Activated CD4-positive, alpha-beta T cell treated with anti-CD3 and anti-CD28 coated beads for 4 hours (primary cell): ENCODE data around the gene PLCL2.
"Not testable (repeated sequence)": the region's sequence is repeated elsewhere in the genome, so short reads cannot be mapped to it uniquely, and the experiment has no call there.

Experiments
- DNase-seq, 2 donors: peaks; one replicate each; pipeline ENCODE4 v3.0.0-alpha.2; 2020

Gene PLCL2

DNA sequence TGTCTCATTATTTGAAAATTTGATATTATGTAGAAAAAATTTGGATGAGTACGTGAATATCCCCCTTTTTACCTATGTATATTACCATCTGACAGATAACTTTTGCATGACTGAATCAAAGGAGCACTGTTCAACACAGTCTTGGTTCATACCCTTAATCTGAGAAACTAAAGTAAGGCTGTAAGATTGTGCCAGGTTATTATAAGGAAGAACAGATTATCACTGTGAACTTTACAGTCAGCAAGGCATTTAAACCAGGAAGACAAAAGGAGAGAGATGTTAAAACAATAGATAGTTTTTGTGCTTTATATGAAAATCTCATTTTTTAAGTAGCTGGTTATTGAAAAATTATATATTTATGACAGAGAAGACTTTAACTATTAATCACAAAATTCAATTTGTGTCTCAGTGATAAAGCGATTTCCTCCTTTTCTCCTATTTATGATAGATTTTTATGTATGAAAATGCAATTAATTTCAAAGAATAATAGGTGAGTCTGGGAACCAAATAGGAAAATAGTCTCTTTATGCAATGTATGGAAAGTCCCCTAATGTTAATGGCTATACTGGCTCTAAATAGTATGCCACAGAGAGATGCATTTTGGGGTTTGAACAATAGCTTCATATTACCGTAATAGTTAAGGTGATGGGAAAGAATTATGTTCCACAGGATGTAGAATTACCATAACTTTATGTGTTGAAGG, 33.4 kb downstream of the PLCL2 start:
- no peak for DNase-seq

DNA sequence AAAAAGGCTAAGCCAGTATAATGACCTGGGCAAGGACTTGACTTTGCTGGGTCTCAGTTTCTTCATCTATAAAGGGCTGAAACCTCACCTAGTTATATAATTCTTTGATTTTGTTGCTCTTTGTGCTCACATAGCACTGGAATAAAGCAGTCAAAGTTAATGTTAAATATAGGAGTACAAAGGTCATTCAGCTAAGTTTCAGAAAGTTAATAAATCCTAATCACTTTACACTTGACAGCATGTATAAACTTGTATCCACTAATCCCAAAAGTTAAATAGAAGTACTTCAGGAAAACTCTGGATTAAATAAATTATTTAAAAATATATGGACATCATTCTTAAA, 33.9 kb downstream of the PLCL2 start:
- no peak for DNase-seq

DNA sequence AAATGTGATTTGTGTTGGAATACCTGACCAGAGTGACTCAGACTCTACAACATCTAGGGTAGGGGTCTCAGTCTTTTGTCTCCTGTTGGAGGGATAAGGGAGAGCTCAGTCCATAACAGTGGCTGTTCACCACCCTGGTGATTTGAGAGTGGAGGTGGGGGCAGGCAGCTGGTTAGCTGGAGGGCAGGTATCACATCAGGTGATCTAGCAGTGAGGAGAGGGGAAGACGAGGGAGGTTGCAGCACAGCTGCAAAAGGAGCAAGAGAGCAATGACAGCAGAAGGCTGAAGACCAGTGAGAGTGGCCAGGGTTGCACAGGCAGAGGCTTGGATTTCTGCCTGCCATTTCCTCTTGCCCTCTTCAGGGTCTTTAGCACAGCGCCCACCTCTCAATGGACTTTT, 38.4 kb downstream of the PLCL2 start:
- DNase-seq = no peak

DNA sequence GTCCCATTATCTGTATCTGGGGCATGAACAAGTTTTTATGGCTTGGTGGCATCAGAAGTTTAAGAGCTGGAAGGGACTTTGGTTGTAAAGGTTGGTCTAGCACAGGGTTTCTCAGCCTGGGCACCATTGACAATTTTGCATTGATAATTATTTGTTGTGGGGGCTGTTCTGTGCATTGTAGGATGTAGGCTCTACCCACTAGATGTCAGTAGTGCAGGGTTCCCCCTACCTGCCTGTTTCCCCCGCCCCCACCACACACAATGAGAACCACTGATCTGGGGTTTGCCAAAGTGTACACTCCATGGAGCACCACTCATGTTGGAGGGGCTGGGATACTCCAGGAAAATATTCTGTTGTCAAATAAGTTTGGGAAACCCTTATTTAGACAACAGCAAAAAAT, 42.7 kb downstream of the PLCL2 start:
- no peak for DNase-seq

DNA sequence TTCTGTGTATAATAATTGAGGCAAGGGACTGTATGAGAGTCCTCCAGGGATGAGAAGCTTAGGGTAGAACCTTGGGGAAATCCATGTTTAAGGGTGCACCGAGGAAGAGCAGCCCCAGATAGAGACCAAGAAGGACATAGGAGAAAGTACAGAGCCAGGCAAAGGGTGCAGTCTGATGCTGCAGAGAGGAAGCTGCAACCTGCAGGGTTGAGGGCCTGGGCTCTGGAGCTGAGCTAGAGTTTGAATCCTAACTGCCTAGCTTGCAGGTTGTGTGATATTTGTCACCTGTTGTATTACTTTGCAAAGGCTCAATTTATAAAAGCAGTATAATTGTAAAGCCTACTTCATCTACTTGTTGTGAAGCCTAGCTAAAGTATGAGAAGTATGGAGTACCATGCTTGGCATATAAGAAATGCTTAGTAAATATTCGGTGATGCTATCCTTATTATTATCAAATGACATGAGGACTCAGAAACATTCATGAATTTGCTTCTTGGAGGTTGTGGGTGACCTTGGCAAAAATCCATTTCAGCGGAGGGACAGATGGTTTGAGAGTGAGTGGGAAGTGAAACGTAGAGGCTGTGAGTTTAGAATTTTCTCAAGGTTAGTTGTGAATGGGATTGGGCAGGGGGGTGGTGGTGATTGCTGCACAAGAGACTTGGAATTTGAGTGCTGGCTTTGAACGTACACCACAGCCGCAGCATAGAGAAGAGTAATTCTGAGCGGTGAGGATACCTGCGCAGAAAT, 43.8 kb downstream of the PLCL2 start:
- no peak for DNase-seq

DNA sequence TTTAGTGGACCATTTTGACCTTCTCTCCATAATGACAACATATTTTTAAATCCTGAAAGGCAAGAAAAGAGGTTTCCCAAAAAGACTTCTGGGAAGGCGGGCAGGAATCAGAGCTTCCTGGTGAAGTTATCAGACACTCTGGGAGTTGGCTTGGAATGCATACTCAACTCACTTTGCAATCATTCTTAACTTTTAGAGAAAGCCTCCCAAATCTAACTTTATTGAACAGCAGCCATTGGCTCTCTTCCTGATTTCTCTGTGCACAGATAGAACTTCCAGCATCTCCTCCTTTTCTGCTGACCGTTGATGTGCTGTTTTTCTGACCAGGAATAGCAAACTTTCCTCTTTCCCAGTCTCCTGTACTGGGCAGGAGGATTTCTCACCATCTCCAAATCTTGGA, 44.6 kb downstream of the PLCL2 start:
- no peak for DNase-seq

DNA sequence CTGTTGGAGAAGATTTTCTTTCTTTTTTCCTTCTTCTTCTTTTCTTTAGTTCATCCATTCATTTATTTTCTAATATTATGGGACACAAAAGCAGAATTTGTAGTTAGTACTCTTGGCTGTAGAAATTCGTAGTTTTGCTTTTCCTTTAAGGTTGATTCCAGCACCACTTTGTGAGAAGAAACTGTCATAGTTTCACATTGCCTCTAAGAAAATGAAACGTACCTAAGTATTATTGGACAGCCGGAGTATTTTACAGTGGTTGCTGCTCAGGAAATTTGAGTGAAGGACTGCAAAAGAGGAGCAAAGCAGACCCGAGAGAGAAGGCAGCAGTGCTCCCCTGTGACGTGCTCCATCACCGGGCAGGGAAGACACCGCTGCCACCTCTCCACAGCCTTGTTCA, 48.1 kb downstream of the PLCL2 start:
- DNase-seq = no peak

DNA sequence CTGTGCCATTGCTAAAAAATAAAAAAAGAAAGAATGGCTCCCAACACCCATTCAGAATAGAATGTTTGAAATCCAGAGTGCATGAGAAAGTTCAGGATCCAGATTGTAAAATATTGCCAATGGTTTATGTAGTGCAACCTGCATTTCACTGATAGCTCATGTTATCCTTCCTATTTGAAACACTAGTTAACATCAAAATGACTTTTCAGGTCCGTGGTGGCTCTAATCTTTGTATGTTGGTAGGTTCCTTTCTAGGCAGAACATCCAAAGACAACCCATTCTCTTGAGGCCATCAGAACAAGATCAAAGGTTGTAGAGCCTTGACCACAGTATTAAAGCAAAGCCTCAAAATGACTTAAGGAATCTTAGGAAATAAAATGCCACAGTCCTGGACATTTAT, 51.0 kb downstream of the PLCL2 start:
- no peak for DNase-seq

DNA sequence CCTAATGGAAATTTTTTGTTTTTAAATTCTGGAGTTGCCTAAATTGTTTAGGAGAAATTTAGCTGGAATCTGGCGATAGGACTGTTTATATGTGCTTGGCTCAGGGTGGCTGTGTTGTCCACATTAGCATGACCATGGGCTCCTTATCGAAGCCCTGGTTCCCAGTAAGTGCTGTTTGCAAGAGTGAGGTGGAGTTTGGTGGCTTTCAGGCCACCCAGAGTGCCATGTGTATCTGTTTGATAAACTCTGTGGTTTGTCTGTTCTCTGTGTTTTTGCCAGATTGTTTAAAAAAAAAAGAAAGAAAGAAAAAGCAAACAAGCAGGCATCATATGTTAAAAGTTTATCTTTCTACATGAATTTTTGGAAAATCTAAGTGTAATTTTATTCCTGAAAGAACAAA, 51.5 kb downstream of the PLCL2 start:
- no peak for DNase-seq

DNA sequence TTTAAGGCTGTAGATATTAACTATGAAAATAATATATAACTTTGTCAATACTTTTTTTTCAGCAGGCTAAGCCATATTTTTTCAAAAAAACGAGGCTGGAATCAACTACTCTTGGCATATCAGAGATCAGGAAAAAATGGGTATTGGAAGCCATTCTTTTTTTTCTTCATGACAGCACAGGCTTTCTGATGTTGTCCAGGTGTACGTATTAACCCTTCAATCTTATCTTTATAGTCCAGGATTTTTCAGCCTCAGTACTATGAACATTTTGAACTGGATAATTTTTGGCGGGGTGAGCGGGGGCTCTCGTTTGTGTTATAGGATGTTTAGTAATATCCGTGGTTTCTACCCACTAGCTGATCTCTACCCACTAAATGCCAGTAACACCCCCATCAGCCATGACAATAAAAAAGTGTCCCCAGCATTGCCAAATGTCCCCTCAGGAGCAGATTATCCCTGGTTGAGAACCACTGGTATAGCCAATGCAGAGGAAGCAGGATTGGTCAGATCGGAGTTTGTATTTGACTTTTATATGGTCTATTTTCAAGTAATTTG, 52.0 kb downstream of the PLCL2 start:
- no peak for DNase-seq

DNA sequence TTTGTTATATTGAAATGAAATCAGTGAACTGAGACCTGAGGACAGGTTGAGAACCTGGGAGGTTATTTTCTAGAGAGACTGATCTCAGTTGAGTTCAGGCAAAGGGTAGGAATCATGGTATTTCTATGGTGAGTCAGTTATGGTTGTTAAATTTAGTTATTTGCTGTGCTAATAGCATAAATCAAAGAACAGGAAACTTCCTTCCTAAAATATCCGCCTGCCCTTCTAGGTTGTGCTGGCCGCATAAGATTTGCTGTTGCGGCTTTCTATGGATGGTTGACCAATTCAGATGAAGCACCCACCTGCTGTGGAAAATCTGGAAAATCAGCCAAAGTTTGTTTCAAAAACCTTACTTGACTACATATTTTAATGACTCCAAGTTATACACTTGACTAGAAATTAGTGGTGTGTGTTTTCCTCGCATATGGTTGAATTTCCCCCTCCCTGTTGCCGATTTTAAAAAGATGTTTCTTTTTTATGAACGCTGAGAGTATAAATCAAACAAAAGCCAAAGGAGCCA, 52.6 kb downstream of the PLCL2 start:
- no peak for DNase-seq

DNA sequence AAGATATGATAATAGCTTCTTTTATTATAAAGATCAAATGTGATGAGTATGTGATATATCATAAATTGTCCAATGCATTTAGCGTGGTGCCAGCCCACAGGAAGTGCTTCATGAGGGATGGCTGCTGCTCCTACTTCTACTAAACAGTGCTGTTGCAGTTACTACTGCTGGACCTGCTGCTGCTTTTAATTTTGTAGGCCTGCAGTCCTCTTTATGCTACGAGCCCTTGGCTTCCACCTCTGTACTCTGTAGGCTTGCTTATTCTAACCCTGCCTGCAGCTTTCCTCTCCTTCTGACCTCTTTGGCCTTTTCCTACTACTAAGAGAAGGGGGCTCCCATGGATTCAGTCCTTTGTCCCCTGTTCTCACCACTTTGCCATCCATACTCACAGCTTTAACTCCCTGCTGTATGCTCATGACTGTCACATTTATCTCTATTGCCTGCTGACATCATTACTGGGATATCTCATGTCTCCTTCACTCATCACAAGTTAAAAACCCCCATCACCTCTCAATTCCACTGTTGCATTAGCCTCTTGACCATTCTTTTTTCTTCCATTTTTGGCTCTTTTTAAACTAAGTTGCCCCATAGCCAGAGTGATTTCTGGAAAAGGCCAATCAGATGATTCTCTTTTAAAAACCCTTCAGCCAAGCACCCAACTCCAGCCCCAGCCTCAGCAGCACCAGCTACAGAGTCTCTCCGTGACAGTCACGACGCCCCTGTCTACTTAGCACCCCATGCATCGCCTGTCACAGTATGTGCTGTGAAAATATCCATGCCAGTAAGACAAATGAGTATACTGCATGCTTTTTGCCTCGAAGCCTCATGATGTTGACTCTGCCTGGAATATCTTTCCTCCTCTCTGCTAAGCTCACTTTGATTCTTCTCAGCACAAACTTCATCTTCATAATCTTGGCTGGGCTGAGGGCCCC, 56.3 kb downstream of the PLCL2 start:
- DNase-seq = no peak

DNA sequence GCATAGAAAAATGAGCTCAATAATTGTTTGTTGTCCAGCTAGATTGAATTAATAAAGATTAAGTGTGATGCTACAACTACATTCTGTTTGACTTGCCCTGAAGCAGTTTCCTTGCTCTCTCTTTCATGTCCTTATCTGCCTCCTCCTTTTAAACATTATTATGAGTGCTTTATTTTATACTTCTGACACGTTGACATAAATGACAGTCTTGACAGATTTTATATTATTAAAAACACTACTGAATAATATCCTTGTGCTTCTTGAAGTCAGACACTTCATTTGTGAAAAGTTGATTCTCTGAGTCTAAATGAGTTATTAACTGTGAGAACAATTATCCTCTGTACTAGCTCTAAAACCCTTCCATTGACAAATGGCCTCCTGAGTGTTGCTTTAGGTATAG, 58.2 kb downstream of the PLCL2 start:
- DNase-seq = no peak

DNA sequence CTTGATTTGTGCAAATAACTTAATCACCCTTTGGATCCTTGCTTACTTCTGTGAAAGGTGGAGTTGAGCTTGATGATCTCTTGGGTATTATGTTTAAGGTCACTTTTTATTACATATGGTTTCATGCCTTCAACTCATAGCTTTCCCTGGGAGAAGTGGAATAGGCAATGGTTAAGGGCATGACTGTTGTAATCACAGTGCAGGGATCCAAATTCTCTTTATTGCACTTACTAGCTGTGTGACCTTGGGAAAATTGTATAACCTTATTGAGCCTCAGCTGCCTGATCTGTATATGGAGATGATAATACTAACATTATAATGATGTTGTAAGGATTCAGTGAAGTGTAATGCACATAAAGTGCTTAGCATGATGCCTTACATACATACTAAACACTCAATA, 59.1 kb downstream of the PLCL2 start:
- no peak for DNase-seq

DNA sequence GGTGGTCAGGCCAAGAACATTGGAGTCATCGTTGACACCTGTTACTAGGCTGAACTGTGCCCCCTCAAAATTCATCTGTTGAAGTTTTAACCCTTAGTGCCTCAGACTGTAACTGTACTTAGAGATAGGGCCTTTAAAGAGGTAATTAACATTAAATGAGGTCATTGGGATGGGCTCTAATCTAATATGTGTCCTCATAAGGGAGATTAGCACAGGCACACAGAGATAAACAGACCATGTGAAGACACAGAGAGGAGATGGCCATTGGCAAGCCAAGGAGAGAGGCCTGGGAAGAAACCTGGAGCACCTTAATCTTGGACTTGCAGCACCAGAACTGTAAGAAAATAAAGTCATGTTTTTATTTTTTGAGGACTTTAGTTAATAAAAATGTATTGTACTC, 59.6 kb downstream of the PLCL2 start:
- DNase-seq = no peak

DNA sequence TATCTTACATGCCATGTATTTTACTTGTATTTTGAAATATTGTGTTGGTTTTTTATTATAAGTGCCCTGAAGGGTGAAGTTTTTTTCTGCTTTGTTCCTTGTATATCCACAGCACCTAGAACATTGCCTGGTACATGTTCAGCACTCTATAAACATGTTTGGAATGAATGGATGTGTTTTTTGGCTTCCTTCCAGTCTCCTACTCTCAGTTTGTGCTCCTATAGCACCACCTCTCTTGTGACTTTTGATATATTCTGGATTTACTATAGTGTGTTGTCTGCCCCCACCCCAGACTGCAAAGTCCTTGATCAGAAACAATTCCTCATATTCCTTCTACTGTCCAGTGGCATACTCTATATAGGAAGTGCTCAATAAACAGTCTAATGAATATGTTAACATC, 60.6 kb downstream of the PLCL2 start:
- DNase-seq = no peak

DNA sequence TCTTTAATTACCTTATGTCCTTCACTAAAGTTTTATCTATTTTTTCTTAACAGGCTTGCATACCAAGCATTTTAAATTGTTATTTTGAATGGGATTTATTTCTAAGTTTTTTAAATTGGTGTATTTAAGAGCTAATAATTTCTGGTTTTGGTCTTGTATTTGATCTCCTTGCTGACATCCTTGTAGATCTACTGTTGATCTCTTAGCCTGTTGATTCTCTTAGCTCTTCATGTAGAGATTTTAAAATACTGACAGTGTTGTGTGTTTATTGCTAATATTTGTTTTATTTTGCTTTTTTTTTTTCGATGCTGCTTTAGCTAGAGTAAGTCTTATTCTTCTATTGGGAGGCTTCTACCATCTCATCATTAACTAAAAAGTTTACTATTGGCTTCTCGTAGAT, 65.5 kb downstream of the PLCL2 start:
- DNase-seq = no peak

DNA sequence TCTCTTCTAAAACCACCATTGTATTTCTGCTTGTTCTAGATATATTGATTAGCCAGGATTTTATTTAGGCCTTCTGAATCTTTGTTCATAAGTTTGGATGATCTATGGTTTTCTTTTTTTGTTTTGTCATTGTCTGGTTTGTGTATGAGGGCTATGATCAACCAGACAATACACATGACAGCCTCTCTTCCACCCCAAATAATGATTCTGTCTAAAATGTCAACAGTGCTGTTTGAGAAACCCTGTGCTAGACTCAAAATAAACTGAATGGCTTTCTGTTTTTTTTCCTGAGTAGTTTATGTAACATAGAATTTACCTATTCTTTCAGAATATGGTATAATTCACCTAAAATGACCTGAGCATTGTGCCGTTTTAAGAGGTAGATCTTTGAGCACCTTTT, 66.1 kb downstream of the PLCL2 start:
- no peak for DNase-seq

DNA sequence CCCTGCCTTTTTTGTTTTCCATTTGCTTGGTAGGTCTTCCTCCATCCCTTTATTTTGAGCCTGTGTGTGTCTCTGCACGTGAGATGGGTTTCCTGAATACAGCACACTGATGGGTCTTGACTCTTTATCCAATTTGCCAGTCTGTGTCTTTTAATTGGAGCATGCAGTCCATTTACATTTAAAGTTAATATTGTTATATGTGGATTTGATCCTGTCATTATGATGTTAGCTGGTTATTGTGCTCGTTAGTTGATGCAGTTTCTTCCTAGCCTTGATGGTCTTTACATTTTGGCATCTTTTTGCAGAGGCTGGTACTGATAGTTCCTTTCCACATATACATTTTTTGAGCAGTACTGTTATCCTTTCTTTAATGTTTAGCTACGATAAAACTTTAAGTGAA, 73.1 kb downstream of the PLCL2 start:
- not testable (repeated sequence) for DNase-seq

DNA sequence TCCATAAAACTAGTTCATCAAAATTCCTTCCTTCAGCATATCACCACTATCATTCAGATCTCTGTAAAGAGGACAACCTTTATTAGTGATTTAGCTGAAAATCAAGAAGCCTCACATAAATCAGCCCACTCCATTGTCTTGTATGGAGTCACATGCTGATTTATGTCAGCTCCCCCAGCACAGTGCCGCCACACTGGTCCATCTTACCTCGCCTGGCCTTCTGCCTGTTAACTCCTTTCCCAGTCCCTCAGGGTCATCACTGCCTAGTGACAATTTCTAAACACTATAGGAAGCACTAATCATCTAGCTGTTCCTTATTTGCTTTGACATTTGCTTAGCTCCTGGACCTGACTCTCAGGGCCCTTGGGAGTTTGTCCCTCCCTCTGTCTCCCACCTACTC, 75.4 kb downstream of the PLCL2 start:
- no peak for DNase-seq

DNA sequence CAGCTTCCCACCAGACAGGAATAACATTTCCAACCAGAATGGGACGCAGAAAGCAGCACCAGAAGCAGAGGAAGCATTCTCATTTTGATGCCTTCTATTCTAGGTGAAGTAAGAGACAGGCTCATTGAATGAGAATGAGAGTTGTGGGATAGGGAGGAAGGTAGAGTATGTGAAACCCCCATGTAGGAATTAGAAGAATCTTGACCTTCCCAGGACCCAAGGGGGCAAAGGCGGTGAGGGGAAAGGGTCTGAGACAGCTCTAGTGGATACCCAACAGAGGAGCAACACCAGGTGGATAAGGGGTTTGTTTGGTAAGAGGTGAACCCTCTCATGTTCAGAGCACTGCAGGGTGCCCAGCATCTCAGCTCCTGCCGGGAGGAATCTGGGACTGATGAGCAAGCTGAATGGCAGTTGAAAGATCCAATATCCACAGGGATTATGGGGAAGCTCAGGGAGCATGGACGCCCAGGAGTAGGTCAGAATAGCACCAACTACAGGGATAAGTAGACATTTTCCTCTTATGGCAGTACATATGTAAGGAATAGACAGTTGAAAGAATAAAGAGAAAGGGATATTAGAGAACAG, 77.0 kb downstream of the PLCL2 start:
- no peak for DNase-seq

DNA sequence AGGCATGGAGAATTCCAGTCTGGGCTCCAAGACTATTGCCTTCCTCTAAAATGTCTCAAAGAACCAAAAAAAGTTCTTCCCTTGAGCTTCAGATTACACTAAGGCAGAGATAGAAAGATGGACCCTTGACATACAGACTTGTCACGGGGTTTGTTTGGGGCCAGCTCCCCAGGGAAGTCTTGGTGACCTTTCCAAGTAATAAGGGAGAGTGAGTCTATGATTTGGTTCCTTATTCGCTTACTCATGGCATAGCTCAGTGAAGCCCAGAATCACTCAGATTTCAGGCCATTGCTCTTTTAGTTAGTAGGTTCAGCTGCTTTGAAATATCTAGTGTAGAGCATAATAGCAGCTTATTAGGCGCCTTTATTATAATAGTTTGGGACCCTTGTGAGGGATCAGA, 90.3 kb downstream of the PLCL2 start:
- DNase-seq = no peak
